ENCODE measurements around the gene CDK1.

DNA sequence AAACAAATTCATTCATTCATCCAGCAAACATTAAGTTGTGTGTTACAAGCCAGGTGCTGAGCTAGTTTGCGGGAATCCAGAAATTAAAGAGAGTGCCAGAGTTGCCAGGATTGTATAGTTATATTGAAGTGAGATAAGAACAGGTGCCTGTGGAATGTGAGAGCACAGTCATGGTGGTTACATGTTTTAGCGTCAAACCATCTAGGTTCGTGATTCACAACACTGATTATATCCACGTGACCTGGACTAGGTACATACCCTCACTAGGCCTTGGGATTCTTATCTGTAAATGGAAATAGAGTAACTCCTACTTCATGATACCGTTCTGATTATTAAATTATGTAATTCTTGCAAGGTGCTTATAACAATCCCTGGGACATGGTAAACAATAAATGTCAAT is 24.5 kb upstream of the CDK1 start:
- TF ChIP-seq, protein P1, sequence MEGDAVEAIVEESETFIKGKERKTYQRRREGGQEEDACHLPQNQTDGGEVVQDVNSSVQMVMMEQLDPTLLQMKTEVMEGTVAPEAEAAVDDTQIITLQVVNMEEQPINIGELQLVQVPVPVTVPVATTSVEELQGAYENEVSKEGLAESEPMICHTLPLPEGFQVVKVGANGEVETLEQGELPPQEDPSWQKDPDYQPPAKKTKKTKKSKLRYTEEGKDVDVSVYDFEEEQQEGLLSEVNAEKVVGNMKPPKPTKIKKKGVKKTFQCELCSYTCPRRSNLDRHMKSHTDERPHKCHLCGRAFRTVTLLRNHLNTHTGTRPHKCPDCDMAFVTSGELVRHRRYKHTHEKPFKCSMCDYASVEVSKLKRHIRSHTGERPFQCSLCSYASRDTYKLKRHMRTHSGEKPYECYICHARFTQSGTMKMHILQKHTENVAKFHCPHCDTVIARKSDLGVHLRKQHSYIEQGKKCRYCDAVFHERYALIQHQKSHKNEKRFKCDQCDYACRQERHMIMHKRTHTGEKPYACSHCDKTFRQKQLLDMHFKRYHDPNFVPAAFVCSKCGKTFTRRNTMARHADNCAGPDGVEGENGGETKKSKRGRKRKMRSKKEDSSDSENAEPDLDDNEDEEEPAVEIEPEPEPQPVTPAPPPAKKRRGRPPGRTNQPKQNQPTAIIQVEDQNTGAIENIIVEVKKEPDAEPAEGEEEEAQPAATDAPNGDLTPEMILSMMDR (conservative IDR thresholded peaks at IDR 0.05; ENCODE audit: low read length): no peak
- no peak for TF ChIP-seq EZH2phosphoT487 (IDR thresholded peaks at IDR 0.05; ENCODE audit: borderline replicate concordance, low read depth, low read length)

All from OCI-LY7 (cell line).